UCSD-AML1 (cell line): ENCODE data around the gene TAGLN2.

Experiments used
- DNase-seq: peaks from one replicate; lab custom pipeline; 2025; ENCODE audit not compliant: unreplicated experiment; lab: John Stamatoyannopoulos, UW

The TAGLN2 gene

GRCh38 chr1:159879136-159879535 lies 46.2 kb downstream of the TAGLN2 start:
- DNase-seq: no peak

GRCh38 chr1:159877695-159878444 lies 47.4 kb downstream of the TAGLN2 start:
- no peak for DNase-seq

- no peak for DNase-seq
Measured at GRCh38 chr1:159873530-159874143, 51.7 kb downstream of the TAGLN2 start.

- DNase-seq: no peak
Measured at GRCh38 chr1:159872891-159873290, 52.4 kb downstream of the TAGLN2 start.

- no peak for DNase-seq
Measured at GRCh38 chr1:159870704-159871103, 54.6 kb downstream of the TAGLN2 start.

- DNase-seq: no peak
Measured at GRCh38 chr1:159869607-159870006, 55.7 kb downstream of the TAGLN2 start.

GRCh38 chr1:159869173-159869572 lies 56.1 kb downstream of the TAGLN2 start:
- DNase-seq: peak; percentile 21

GRCh38 chr1:159868766-159869165 lies 56.5 kb downstream of the TAGLN2 start:
- no peak for DNase-seq
